Measurements from ENCODE around the gene FGD4. TPM values are rescaled to one million over a fixed set of nuclear protein-coding genes. Genes with fewer than 3 reads are reported as not detected.

The FGD4 gene
- total RNA-seq, 1 experiment from 2014 or later, result 8.1 TPM

DNA sequence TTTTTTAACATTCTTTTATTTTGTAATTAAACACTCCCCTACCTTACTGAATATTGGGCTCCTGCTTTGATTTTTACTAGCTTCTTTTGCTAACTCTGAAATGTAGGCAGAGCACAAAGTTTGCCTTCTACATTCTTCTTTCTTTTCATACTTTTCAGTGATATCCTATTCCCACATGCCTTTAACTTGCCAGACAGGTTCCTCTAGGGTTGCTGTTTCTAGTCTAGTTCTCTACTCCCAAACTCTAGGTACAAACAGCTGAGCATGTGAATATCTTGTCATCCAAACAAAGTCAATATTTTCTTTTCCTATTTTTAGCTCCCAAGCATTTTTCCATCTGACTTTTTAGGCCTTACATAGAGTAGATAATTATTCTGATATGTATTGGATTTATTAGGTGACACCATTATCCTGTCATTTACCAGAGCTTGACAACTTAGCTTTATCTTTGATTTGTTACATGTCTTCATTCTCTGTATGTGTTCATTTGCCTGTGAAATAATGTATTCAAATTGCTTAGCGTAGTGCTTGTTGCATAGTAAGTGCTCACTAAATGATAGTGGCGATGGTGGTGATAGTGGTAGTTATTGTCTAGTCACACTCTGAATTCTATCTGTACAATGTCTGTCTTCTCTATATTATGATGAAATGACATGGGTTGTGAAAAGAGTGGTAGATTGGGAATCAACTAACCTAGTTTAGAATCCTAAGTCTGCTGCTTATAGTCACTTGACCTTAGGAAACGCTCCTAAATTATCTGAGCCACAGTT is 206.2 kb downstream of the FGD4 start:
- peak; percentile 5 for DNase-seq (ENCODE audit: low read depth)

DNA sequence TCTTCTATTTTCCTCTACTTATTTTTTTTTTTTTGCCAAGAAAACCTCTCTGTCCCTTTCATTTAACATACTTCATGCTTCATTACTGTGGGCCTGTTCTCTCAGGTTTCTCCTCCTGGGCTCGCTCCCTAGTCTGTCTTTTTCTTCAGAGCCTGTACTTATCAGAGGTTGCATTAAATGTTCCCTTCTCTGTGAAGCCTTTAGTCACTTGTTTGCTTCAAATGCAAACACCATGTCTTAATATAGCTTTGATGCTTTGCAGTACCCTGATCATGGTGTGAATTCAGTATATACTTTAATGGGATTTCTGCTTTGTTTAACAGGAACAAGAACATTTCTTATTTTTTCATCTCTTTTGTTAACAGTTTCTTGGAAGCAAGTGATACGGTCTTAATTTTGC is 207.1 kb downstream of the FGD4 start:
- no peak for DNase-seq (ENCODE audit: low read depth)

DNA sequence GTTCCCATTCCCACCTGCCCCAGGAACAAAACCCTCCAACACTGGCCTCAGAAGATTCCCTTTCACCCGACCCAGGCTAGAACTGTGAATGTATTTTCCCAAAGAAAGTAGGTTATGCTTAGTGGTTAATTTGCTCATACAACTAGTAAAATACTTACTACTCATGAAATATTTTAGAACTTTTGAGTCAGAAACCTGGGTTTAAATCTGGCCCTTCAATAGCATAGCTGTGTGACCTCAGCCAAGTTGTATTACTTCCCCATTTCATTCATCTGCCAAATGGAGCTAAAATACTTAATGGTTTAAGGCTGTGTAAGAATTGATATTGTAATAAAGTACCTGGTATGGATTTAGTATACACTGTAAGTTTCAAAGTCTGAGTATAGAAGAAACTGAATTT is 210.6 kb downstream of the FGD4 start:
- DNase-seq (ENCODE audit: low read depth), result no peak

DNA sequence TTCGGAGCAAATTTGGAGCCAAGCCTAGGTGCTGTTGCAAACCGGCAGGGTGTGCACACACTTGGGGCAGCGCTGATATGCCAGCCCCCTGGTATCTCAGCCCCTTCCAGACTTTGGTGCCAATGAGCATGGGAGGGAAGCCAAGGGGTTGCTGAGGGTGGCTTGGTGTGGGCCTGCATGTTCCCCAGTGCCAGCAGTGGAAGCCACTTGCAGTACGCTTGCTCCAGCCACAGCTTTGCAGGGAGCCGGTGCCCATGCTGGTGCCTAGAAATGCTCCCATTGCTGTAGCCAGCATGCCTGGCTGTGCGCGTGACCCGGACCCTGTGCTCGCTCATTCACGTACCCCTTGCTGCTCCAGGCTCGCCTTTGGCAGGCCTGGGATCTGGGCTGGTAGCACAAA is 212.6 kb downstream of the FGD4 start:
- DNase-seq (ENCODE audit: low read depth), result no peak

DNA sequence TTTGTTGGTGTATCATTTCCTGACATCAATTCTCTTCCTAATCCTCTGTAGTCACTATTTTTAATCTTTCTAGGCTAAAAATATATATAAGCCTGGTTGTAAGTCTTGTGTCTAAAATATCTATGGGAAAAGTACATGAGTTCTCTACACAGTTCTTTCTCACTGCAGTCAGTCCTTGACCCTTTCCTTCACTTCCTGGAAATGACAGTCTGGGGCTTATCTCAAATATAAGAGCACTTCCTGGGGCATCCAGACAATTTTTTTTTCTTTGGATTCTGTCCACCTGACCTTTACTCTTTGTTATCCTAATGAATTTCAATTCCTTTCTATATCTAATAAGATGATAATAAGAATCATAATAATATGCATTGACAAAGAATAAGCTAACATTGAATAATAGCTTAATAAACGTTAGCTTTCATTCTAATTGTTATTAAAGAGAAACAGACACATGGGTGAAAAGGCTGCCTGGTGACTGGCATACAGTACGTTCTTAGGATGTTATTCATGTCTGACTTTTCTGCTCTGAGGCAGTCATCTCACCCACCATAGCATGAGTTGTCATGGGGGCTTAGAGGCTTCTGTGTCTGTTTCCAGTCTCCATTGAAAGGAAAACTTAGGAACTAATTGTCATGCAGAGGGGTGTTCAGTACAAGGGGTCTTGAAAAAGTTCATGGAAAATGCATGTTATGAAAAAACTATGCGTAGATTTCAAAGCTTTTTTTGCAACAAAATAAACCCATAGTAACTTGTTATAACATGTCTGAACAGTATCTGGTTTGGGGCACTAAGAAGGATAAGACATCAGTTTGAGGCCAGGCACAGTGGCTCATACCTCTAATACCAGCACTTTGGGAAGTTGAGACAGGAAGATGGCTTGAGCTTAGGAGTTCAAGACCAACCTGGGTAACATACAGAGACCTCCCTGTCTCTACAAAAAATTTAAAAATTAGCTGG is 213.6 kb downstream of the FGD4 start:
- DNase-seq (ENCODE audit: low read depth), result no peak

DNA sequence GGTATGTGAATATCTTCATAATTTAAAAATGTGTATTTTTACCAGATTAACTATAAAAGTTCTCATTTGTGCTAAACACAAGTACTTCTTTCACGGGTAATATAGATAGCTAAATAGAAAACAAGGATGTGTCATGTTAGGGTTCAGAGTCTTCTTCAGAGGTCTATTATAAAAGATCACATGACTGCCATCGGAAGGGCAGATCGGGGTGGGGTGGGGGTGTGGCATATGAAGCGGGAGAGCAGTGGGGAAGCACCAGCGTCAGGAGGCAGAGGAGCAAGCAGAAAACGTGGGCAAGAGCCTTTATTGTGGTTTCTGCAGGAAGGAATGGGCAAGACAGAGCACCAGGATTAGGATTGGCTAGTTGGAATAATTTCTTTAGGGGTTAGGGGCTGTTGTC is 216.1 kb downstream of the FGD4 start:
- DNase-seq (ENCODE audit: low read depth), result no peak

DNA sequence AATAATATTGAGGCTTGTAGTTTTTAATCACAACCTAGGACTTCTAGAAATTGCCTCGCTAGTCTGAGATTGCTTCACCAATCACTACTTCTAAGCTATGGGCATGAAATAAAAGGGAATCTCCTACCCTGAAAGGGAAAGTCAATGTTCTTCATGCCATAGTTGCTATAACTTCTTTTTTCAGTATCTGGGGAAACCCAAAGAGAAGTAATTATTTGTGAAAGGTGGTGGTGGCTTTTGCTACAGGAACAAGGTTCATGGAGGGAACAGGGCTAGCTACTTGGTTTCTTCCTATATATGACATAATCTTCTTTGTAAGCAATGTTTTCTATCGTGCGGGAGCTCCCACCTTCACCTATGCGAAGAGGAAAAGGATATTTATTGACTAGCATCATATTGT is 218.2 kb downstream of the FGD4 start:
- no peak for DNase-seq (ENCODE audit: low read depth)

DNA sequence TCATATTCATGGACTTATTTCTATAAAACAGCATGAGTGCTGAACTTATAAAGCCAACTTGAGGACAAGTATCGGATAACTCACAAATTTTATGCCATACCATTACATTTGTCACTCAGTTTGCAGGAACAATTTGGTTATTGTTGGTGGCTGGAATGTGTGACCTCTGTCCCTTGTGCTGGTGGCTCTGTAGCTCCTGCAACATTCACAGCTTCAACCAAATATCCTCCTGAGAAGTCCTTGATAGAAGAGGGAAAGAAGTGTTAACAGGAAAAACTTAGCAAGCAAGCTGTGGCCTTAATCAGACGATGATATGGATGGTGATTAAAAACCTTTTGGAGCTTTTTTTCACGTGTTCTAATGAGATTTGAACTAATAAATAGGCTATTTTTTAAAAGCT is 218.8 kb downstream of the FGD4 start:
- no peak for DNase-seq (ENCODE audit: low read depth)

DNA sequence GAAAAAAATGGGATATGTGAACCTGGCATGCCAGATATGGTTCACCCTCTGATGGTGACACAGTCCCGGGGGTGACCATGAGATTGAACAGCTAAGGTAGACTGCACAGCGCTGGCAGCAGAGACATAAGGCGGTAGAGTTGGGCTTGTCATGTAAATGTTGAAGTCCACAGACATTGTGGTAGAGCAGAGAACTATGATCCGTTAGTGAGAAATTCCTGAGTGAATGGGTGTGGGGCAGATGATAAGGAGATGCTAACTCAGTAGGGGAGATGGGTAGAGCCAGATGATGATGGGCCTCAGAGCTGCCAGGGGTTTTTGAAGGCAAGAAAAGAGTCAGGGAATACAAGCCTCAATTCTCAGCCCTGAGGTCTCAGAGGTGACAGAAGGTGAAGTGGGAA is 228.6 kb downstream of the FGD4 start:
- DNase-seq (ENCODE audit: low read depth), result no peak

DNA sequence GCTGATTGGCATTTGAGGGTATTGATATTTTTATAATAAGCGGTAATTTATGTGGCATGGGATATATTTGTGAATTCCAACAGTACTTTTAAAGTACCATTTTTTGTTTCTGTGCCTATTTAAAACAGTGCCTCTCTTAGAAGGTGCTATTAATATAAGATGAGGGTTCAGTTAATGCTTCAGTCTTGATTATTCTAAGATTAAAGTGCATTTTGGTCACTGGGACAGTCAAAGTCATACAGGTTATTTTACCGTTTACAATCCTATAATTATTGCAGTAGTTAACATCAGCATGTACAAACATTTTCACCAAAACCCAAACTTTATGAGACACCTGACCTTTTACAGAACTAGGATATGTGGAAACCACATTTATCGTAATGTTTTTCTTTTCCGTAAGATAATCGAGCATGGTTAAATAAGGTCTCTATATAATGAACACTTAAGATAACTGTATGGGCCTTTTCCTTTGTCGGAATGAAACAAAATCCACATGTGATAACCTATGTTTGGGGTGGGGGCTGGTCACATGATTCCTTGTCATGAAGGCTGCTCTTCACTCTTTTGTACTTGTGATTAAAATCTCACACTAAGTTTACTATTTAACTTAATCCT is 242.0 kb downstream of the FGD4 start:
- no peak for DNase-seq (ENCODE audit: low read depth)

DNA sequence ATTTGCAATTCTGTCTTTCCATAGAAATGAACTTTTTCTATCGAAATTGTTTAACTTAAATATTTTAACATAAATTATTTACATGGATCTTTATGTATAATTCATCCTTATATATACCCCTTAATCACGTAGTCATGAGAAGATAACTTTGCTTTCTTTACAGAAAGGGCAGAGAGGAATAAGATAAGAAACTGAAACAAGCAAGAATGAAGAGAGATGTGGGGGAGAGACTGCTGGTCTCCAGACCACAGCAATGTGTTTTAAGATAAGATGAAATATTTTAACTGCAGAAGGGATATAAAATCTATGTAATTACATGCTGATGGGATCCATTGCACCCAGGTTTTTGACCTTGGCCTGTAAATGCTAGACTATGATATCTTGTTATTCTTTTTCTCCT is 245.1 kb downstream of the FGD4 start:
- DNase-seq (ENCODE audit: low read depth), result no peak

DNA sequence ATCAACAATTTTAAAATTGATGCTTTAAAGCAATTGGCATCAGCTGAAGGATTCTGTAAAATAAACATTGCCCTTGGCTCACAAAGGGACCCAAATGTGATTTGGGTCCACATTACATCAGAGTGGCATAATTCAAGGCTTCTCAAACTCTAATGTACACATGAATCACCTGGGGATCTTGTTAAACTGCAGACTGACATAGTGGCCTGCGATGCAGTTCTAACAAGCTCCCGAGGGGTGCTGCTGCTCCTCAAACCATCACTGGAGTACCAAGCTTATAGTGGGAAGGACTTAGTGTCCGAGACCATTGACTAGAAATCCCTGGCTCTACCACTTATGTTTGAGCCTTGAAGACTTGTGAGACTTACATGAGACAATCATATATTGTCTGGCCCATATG is 247.9 kb downstream of the FGD4 start:
- DNase-seq (ENCODE audit: low read depth), result no peak

DNA sequence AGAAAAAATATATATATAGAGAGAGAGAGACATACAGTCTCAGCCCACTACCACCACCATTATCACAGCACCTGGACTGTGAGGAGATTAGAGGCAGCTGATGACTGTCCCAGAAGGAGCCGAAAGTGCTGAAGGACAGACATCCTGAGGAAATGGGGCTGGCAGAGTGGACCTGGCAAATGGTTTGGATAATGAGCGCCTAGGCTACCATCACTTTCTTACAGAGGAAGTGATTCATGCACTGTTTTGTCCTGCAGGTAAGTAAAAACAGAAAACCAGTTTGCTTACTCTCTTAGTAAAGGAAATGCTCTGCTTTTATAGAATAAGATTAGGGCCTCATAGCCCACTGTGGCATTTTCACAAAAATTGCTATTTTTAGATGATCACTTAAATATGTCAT is 251.2 kb downstream of the FGD4 start:
- no peak for DNase-seq (ENCODE audit: low read depth)

DNA sequence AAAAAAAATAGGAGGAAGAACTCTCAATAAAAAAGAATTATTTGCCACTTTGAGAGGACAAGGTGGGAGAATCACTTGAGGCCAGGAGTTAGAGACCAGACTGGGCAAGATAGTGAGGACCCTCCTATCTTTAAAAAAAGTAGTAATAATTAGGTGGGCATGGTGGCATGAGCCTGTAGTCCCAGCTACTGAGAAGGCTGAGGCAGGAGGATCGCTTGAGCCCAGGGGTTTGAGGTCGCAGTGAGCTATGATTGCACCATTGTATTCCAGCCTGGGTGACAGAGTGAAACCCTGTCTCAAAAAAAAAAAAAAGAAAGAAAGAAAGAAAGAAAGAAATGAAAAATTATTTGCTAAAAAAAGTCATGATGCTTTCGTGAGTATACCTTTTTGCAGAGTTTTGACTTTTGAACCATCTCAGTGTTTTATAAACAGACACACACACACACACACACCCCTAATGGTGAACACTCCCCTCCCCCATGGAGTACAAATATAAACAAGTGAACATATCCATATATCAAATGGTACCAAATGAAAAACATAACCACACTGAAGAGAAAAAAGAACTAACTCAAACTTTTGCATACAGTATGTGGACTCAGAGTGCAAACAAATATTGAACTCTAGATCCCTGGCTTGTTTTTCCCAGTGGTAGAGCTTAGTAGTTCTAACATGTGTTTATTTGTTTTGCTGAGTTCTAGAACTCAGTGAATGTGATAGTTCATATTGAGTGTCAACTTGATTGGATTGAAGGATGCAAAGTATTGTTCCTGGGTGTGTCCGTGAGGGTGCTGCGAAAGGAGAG is 252.0 kb downstream of the FGD4 start:
- no peak for DNase-seq (ENCODE audit: low read depth)

DNA sequence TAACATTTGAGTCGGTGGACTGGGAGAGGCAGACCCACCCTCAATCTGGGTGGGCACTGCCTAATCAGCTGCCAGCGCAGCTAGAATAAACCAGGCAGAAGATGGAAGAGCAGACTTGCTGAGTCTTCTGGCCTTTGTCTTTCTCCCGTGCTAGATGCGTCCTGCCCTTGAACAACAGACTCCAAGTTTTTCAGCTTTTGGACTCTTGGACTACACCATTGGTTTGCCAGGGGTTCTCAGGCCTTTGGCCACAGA is 252.5 kb downstream of the FGD4 start:
- no peak for DNase-seq (ENCODE audit: low read depth)

DNA sequence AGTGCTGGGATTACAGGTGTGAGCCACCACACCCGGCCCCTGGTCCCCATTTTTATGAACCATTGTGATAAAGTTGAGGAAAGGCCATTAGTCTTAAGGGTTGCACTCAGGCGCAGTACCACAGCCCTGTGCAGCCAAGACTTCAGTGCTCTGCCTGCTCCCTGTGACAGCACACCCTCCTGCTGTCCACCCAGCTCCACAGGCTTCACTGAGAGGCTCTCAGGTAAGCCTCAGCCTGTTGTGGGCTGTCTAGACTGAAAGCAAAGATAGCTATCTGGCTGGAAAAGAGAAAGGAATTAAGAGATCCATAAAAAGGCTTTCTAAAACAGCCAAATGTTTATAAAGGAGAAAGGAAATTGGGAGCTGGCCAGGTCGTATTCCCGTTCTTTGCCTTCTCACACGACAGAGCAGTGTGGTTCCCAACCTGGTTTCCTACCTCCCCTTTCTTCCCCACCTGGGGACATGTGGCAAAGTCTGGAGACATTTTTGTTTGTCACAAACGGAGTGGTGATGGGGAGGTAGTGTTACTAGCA is 260.6 kb downstream of the FGD4 start:
- no peak for DNase-seq (ENCODE audit: low read depth)

DNA sequence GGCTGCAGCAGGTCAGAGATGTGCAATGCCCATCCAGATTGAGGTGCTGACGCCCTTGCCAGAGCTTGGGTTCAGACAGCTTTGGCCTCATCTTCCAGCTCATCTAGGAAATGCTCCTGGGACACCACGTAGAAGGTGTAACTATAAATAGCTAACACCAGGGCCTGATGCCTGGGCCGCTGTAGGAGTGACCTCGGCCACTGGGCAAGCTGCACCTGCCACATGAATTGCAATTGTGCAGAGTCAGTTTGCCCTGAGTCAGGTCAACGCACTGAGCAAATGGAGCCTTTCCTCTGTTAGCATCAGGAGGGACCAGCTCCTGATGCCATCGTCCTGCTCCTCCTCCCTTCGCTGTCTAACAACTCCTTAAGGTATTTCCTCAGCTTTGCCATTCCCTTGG is 262.3 kb downstream of the FGD4 start:
- no peak for DNase-seq (ENCODE audit: low read depth)

DNA sequence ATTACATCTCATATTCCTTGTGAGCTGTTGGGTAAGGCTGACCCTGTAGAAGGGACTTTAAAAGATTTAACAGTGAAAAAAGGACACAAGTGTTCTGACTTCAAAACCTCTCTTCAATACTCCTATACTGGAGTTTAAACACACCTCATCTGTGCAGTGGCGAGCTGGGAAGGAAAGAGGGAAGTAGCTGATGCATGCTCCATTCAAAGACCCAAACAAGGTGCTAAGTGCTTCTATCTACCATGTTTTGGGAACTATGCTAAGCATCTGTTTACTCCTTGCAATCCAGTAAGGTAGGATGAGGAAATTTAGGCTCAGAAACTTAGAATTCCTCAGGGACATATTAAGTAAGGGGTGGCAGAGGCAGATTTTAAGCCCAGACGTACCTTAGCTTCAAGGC is 263.3 kb downstream of the FGD4 start:
- DNase-seq (ENCODE audit: low read depth), result no peak

DNA sequence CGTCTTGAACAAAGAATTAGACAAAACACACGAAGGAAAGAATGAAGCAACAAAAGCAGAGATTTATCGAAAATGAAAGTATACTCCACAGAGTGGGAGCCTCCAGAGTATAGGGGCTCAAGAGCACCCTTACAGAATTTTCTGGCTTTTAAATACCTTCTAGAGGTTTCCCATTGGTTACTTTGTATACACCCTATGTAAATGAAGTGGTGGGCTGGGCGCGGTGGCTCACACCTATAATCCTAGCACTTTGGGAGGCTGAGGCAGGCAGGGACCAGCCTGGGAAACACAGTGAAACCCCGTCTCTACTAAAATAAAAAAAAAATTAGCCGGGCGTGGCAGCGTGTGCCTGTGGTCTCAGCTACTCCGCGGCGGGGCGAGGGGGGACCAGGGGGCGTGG is 266.7 kb downstream of the FGD4 start:
- DNase-seq (ENCODE audit: low read depth), result no peak

DNA sequence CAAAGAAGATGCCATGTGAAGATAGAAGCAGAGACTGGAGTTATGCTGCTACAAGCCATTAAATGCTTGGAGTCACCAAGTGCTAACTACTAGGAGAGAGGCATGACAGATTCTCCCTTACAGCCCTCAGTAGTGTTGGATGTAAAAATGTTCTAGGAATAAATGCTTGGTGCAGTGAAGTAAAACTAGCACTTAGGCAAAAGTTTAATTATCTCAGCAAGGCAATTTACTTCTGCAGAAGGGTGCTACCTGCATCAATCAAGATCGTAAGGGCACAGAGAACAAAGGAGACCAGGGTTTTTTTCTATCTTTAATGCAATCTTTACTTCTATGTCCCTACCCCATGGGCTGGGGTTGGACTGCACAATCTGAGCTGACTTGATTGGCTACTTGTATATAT is 270.2 kb downstream of the FGD4 start:
- no peak for DNase-seq (ENCODE audit: low read depth)

DNA sequence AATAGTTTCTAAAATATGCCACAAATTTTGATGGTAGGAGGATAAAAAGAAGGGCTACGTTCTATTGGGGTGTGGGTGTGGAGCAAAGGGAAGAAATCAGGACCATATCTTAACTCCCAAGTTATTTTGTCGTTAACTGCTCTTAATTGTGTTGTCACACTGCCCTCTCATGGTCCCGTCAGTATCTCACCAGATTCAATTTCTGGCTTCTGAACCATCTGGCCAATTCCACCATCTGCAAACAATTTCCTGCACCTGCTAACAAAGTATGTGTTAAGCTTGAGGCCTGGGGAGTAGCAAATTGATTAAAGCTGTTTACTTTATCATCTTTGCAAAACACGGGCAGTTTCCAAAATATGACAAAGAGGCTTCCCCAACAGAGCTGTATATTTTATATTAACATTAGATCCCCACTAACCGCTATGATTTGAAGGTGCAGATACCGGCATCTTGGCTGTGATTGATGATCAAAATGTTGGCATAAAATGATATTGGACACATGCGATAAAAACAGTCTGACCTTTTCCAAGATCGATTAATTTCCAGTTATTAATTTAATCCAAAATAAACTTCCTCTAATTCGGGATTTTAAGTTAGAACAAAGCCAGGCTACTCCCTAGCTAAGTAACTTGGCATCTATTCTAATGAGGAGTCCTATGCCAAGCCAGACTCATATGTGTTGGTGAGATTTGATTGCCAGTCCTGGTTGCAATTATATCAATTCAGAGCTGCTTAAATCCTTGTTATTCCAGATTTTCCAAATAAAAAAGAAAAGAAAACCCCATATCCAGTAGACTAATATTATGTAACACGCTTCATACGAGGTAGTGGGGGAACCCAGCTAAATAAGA is 272.8 kb downstream of the FGD4 start:
- DNase-seq (ENCODE audit: low read depth), result peak; percentile 74

Data from LHCN-M2 (cell line).